Hypothalamus (tissue), 51 donors: ENCODE measurements around the gene MT1F.
"Not testable (repeated sequence)": the region's sequence is repeated elsewhere in the genome, so short reads cannot be mapped to it uniquely, and the experiment has no call there.

Experiments
- DNase-seq, 51 donors: peaks; one replicate each; lab custom pipeline; 2025; lab: John Stamatoyannopoulos, UW

Gene MT1F

DNA sequence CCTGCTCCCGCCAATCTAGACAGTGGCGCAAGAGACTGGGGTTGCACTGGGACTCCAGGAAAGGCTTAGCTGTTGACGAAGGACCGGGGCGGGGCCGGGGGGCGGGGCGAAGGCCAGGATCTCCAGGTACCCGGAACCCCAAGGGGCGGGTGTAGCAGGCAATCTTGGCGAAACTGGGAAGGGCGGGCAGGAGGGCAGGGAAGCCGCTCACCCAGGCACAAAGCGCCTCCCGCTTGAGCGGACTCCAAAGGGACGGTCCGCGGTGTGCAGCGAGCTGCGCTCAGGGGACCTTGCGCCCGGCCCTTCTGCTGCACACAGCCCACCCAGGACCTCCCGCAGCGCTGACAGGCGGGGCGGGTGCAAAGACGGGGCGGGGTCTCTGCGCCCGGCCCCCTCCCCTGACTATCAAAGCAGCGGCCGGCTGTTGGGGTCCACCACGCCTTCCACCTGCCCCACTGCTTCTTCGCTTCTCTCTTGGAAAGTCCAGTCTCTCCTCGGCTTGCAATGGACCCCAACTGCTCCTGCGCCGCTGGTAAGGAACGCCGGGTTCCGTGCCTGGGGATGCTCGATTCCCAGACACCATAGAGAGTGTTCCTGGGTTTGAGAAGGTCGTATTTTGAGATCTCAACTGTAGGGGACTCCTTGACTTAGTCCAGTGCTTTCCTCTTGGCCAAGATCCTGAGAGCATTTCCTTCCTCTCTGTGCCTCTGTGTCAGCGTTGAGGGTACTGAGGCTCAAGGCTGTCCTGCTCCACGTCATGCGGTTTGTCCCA, at the start of gene MT1F:
Gene MT1F, plus strand, starts transcription at position 405 of the 772 bp plus-strand sequence. Its CDS starts 100 bp downstream, at position 505.
- DNase-seq, result peak in 32 of 51 donors; percentile 7 to 73 (median 48)

DNA sequence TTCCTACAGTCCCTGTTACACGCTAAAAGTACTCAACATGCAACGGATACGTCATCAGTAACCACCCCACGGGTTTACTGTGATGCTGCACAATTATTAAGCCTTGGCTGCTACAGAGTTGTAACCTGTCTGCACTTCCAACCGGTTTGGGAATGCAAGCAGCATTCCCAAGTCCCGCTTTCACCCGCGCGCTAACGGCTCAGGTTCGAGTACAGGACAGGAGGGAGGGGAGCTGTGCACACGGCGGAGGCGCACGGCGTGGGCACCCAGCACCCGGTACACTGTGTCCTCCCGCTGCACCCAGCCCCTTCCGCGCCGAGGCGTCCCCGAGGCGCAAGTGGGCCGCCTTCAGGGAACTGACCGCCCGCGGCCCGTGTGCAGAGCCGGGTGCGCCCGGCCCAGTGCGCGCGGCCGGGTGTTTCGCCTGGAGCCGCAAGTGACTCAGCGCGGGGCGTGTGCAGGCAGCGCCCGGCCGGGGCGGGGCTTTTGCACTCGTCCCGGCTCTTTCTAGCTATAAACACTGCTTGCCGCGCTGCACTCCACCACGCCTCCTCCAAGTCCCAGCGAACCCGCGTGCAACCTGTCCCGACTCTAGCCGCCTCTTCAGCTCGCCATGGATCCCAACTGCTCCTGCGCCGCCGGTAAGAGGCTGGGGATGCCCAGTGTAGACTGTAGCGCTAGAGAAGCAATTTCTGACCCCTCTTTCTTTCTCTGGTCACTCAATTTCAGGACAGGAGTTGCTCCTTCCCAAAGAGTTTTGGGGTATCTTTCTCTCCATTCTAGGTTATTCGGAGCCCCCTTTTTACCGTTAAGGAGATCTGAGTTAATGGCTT, 49.5 kb upstream of the MT1F start, which contains the start of gene MT2A:
Gene MT2A, plus strand, starts transcription at position 542 of the 833 bp plus-strand sequence. Its CDS starts 72 bp downstream, at position 614.
- DNase-seq, result peak in 46 of 51 donors; percentile 36 to 92 (median 80)

DNA sequence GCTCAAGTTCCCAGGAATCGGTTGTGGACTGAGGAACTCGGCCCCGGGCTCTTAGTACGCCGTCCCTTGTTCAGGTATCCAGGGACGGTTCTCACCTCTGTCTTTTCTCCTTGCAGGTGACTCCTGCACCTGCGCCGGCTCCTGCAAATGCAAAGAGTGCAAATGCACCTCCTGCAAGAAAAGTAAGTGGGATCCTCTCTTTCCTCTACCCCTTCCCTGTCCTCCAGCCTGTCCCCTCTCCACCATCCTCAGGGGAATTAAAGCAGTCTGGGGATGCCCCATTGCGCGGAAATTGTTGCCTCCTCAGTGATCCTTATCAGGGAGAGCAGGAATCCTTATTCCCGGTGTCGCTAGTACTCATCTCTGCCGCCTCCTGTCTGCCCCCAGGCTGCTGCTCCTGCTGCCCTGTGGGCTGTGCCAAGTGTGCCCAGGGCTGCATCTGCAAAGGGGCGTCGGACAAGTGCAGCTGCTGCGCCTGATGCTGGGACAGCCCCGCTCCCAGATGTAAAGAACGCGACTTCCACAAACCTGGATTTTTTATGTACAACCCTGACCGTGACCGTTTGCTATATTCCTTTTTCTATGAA, 48.8 kb upstream of the MT1F start:
- peak in 9 of 51 donors; percentile 26 to 64 (median 37) for DNase-seq

DNA sequence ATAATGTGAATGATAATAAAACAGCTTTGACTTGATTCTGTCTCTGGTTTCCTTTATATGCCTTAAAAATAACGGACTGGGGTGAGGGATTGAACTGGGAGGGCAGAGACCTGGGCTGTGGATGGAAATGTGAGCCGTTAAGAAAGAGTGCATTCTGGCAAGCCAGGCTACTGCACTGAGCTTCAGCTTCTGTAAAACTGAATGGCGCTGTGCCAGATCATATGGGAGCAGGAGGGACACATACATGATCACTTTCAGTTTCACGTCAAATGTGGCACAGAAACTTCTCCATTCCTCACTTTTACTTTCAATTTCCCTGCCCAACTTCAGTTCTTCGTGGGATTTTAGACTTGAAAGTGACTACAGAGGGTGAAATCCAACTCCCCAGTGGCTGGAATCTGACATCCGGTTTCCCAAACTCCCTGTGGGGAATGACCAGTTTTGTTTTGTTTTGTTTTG, 48.3 kb upstream of the MT1F start:
- DNase-seq, result peak in 21 of 51 donors; percentile 15 to 64 (median 33)

DNA sequence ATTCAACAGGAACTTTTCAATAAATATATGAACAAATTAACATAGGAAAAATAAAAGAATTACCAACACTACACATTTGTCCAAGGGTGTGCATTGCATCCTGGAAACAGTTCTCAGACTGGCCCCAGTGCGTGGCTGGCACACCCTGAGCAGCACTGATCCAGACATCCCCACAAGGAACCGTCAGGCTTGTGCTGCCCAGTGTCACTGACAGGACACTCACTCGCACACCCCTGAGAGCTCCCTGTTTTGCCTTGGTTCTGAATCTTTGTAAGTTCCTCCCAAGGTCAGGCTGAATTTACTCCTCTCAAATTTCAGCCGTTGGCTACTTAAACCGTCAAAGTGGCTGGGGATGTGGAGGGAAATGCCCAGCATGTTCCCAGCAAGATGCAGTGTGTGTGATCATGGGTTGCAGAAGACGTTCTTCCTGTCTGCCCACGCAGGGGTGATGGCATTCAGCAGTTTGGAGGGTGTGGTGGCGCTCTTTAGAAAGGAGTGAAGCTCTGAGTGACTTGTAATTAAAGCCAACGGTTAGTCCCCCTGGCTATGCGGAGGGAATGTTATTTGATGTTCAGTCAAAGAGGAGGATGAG, 47.6 kb upstream of the MT1F start:
- DNase-seq, result peak in 16 of 51 donors; percentile 24 to 74 (median 50)

DNA sequence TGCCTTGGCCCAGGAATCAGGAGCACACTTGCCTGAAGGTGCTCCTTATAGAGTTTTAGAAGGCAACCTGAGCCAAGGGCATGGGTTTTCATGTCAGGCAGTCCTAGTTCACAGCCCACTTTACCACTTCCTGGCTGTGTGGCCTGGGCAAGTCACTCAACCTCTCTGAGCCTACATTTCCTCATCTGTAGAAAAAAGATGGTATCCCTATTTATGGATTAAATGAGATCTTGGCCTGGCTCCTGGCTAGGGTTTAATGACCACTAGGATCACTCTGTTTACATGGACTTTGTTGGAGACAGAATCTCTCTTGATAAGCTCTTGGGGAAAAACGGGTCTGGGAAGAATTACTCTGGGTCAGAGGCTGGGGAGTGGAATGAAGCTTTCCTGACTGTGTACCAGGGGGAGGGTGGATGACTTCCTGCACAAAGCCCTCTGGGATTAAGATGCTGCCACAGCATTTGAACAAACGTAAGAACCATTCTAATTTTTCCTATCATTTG, 47.1 kb upstream of the MT1F start:
- DNase-seq, result no peak

DNA sequence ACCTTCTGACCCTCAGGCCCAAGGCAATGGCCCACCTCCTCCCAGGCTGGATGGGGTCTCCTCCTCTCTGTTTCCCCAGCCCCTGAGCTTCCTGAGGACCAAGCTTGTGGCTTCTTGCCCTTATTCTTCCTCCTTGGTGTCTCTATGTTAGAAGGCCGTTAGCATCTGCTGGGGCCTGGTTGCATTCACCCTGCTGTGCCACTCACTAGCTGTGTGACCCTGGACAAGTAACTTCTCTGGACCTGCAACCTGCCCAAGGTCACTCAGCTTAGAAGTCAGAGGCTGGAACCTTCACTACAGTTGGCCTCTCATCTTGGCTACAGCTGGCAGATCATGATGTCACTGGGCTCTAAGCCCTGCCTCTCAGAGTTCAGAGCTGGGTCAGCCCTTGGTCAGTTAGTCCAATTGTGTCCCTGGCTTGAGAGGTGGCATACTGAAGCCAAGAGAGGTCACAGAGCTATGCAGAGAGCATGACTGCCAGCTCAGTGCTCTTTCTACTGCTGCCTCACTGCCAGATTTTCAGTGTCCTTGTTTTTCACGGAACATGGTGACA, 46.4 kb upstream of the MT1F start:
- peak in 15 of 51 donors; percentile 24 to 64 (median 50) for DNase-seq

DNA sequence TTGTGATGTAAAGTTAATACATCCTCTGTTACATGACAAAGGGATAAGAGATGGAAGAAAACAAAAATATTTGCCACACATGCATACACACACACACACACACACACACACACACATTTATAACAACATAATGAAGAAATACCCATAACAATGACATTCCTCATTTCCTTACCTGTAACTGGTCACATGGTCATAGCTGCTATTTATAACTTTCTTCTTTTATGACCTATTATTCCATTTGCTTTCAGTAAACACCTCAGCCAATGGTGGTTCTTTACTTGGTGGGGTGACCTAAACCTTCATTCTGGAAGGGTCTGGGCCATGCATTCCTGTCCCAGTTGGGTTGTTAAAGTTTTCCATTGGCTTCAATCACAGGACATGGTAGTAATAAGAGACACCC, 44.1 kb upstream of the MT1F start:
- no peak for DNase-seq

DNA sequence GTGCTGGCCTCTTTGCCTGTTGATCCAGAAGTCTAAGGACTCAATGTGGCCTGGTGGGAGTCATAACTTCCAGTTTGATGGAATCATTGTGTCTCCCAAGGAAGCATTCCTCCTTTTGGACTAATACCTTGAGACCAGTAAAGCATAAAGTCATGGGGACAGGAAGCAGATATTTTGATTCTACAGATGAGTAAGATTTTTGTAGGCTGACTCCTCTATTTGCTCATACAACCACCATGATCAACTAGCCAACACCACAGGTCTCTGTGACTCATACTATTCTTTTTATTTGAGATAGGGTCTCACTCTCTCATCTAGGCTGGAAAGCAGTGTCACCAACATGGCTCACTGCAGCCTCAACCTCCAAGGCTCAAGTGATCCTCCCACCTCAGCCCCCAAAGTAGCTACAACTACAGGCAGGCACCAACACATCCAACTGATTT, 43.2 kb upstream of the MT1F start:
- DNase-seq, result no peak

DNA sequence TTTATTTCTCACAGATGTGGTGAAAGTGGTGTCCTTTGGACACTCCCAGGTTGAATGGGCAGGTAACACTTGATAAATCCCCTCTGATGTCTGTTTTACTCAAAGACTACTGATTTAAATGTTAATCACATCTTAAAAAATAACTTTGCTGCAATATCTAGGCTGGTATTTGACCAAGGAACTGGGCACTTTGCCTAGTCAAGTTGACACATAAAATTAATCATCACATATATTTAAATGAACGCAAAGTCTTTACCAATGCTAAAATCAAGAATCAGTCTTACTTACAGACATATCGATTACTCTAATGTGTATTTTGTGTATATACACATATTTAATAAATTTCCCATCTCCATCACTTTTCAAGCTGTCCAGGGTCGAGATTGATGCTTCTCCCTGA, 42.4 kb upstream of the MT1F start:
- no peak for DNase-seq

DNA sequence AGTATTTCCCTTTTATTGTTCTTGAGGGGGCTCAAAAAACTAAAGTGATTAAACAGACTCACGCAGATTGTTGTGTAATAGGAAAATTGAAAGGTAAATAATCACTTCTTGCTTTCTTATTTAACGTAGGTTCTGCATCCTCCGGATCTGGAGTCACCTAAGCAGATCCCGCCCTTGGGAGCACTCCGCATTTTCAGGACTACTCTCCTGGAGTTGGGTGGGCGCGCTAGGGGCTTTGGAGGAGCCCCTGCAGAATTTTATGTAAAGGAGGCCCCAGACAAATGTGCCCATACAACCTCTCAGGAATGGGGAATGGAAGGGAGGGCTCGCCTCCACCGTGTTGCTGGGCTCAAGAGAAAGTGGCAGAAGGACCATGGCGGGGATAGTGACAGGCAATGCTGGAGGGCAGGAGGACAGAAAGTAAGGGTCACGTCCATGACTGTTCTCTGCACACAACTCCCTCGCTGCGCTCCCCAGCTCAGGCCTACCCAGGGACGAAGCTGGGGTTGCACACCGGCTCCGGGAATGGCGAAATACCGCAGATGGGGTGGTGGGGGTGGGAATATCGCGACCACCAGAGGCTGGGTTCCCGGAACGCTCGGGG, 41.0 kb upstream of the MT1F start:
- DNase-seq, result no peak

DNA sequence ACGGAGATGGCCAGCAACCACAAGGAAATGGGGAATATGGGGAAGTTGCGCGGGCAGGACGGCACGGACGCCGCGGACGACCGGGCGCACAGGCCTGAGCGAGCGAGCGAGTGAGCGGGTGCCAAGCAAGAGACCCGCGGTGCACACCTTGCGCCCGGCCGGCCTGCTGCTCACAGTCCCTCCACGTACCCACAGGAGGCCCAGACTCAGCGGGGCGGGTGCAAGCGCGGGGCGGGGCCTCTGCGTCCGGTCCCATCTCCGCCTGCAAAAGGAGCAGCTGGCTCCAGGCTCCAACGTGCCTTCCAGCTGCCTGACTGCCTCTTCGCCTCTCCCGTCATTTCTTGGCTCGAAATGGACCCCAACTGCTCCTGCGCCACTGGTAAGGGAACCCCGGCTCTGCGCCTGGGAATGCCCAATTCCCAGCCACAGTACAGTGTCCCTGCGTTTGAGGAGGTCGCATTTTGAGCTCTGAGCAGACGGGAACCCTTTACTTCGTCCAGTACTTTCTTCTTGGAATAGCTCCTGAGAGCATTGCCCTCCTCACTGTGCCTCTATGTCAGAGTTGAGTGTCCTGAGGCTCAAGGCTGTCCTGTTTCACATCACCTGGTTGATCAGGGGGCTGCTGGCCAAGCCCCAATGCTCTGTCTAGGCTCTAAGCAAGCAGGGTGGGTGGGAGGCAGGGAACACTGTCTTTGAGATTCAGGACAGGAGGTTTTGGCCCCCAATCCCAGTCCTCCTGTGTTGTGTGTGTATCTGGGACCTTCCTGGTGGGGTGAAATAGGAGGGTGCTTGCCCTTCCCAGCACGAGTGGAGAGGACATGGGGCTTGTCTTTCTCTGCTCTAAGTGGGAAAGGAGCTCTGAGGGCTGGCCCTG, 40.3 kb upstream of the MT1F start:
- DNase-seq, result peak in 25 of 51 donors; percentile 17 to 83 (median 48)

DNA sequence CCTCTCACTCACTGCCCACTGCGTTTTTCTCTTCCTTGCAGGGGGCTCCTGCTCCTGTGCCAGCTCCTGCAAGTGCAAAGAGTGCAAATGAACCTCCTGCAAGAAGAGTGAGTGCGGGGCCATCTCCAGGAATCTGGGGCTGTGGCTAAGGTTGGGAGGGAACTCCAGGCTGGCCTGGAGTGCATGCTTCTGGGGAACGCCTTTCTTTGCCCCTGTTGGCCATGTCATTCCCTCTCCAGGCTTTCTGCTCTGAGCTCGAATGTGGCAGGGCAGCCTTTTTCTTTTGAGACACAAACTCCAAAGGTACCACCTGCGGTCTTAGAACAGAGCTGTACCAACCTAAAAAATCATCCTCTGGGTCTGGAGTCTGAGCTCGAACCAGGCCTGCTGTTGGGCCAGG, 39.6 kb upstream of the MT1F start:
- DNase-seq, result no peak

DNA sequence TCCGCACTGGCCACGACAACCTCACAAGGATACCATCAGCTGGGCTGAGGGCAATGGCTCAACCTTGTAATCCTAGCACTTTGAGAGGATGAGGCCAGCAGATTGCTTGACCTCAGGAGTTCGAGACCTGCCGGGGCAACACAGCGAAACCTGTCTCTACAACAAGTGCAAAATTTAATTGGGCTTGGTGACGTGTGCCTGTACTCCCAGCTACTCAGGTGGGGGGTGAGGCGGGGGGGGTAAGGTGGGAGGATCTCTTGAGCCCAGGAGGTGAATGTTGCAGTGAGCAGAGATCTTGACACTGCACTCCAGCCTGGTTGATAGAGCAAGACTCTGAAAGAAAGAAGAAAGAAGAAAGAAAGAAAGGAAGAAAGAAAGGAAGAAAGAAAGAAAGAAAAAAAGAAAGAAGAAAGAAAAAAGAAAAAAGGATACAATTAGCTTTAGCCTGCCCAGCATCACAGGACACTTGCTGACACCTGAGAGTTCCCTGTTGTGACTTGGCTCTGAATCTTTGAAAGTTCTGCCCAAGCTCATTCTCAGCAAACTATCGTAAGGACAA, 37.3 kb upstream of the MT1F start:
- no peak for DNase-seq

DNA sequence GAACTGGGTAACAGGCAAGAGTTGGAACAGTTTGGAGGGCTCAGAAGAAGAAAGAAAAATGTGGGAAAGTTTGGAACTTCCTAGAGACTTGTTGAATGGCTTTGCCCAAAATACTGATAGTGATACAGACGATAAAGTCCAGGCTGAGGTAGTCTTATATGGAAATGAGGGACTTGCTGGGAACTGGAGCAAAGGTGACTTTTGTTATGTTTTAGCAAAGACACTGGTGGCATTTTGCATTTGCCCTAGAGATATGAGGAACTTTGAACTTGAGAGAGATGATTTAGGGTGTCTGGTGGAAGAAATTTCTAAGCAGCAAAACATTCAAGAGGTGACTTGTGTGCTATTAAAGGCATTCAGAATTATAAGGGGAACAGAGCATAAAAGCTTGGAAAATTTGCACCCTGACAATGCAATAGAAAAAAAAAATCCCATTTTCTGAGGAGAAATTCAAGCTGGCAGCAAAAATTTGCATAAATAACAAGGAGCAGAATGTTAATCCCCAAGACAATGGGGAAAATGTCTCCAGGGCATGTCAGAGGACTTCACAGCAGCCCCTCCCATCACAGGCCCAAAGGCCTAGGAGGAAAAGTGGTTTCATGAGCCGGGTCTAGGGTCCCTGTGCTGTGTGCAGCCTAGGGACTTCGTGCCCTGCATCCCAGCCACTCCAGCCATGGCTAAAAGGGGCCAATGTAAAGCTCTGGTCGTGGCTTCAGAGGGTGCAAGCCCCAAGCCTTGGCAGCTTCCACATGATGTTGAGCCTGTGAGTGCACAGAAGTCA, 35.9 kb upstream of the MT1F start:
- not testable (repeated sequence) for DNase-seq

DNA sequence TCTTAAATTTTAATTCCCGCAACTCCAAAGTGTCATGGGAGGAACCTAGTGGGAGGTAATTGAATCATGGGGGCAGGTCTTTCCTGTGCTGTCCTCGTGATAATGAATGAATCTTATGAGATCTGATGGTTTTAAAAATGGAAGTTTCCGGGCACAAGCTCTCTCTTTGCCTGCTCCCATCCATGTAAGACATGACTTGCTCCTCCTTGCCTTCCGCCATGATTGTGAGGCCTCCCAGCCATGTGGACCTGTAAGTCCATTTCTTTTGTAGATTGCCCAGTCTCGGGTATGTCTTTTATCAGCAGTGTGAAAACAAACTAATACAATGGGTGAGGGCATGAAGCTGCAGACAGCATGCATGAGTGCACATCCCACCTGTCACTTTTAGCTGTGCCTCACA, 34.6 kb upstream of the MT1F start:
- DNase-seq, result not testable (repeated sequence)

DNA sequence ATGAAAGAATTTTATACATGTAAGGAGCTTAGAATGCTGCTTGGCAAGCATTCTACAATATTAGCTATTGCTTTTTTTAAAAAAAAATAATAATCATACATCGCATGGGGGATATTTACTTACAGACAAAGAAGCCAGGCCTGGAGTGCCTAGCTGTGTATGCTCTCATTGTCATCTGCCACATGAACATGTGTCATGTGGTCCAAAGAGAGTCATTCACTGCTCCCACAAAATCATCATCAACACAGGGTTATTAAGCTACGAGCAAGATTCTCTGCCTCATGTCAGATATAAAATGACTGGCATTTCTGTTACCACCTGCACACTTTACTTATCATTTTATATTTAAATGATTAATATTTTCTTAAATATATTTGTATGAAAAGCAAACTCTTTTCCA, 34.1 kb upstream of the MT1F start:
- peak in 1 of 51 donors; percentile 7 for DNase-seq
